ENCODE data around the gene FLT1.

Gene FLT1

DNA sequence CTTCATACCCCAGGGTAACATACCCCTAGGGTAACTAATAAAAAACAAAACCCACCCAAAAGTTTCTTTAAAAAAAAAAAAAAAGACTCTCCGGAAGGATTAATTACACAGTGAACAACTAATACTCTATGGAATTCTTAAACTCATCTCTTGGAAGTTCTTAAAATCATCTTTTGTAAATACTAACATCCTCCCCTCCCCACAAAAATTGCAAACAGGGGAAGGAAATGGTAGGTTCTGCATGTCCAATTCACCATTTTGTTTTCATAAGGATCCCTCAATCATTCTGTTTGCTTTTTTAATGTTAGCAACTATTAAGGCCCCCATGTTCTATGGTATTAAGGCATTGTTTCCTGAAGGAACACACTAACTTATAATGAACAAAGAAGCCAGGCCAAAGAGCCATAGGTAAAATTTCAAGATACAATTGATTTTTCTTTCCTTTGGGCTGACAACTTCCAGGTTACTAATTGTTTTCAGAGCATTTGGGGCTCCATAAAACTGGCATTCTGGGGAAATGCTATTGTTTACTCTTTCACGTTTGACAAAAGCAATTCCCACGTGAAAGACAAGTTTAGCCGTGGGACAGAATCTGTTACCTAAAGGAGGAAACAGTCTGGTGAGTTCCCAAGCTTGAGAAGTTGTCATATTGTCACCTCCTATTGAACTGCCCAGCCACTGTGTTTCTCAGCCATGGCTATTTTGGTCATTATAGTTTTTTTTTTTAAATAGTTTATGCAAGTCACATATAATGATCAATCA is 107.0 kb downstream of the FLT1 start:
- DNase-seq (ENCODE audit: low read depth), result no peak

DNA sequence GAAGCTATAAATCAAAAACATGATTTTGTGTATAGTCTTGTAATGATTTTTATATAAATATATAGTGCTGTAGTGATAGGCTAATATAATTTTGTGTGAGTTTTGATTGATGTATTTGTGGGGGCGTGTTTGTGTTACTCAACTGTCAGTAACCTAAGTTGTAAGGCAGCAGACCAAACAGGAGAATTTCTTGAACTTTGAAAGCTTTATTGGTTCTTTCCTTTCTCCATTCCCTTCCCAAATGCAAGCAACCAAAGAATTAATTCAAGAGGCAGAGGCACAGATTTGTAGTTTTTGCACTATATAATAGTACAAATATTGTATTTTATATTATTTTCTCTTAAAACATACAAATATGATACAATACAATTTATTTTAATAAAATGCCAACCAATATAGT is 109.6 kb downstream of the FLT1 start:
- DNase-seq (ENCODE audit: low read depth), result no peak

DNA sequence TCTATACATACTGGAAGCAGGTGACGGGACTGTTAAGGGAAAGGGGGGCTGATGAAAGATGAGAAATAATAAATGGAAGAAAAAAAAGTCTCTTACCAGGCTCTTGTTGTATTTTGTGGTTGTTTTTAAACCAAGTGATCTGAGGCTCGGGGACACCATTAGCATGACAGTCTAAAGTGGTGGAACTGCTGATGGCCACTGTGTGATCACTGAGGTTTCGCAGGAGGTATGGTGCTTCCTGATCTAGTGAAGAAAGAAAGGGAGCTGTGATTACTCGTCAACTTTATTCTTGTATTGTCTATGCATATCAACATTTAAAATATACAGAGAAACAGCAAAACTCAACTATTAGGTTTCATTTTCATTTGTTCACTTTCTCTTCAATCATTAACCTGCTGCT is 110.1 kb downstream of the FLT1 start:
- no peak for DNase-seq (ENCODE audit: low read depth)

DNA sequence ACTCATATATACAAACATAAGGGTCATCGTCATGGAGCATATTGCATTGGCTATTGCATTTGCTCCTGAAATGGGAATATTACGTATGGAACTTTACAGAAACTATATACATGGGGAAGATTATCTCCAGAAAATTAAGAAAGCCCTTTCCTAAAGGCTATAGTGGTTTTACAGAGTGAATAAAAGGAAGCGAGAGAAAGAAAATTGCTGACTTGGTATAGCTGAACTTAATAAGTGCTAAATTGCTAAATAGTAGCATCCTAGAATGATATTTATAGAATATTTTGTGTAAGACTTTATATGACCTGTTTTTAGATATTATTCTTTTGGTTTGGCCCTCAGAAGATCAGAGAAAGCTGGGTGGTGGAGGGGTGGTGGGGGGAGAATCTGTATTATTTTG is 114.6 kb downstream of the FLT1 start:
- no peak for DNase-seq (ENCODE audit: low read depth)

DNA sequence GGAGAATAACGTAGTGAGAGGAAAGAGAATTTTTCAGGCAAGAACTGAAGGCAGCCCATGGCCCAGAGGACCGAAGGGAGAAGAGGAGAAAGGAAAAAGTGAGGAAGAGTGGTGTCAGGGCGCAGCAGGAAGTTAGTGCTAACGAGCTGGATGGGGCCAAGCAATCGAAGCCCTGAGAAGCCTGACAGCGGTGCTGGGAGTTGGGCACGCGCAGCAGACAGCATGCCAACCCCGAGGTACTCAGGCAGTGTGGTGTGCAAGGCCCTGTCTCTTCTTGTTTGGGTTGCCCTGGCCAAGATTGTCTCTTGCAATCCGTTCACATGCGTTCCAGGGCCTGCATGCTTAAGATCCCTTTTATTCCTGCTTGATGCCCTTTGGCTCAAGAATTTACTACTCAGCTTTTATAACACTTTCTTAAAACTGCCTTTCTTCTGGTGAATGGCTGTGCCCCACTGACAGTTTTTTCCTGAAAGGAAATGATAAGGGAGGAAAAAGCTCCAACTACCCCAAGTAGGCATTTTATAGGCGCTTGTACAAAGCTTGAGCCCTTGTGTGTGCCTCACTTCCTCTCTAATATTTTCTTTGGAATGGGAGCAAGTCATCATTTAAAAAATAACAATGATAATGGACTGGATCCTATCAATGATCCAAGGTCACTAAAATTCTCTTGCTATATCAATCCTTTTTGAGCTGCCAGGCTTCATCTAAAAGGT is 115.4 kb downstream of the FLT1 start:
- no peak for DNase-seq (ENCODE audit: low read depth)

DNA sequence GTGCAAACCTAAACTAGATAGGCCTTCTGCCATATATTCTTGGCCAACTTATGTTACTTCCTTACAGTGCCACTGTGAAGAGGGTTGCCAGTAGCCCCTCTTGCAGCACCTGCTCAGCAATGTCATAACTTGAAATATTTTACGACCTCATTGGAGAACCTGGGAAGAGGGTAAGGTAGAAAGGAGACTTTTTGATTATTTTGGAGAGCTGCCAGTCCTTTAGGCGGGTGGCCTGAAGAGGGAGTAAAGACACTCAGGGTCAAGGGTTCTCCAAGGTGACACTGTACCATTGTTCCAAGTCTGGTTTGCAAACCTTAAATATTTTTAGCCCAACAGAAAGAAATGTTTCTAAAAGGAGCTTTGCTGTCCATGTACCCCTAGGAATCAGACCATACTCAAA is 118.3 kb downstream of the FLT1 start:
- no peak for DNase-seq (ENCODE audit: low read depth)

DNA sequence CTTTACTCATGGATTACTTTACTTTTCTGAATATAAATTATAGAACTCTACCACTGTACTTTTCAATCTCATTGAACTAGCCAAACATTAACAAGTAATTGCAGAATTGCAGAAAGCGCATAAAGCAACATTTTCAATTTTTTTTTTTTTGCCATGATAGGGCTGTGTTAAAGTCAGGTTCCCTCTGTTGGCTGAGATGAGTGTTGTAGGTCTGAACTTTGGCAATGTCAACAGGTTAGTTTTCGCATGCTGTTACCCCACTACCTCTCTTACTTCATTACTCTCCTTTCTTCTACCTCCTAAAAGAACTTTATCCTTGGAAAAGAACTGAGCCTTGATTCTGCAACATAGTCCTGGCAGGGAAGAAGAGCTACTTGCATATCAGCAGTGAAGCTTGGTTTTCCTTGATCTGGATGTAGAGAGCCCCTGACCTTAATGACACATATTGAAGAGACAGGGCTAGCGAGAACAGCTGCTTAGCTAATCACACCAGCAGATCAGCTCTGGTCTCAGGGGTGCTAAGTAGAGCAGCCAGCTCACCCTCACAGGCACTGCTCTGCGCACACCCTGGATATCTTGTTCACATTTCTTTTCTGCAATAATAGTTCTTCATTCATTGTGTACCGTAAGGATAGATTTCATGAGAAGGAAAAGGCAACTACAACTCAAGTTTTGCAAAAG is 119.5 kb downstream of the FLT1 start:
- no peak for DNase-seq (ENCODE audit: low read depth)

DNA sequence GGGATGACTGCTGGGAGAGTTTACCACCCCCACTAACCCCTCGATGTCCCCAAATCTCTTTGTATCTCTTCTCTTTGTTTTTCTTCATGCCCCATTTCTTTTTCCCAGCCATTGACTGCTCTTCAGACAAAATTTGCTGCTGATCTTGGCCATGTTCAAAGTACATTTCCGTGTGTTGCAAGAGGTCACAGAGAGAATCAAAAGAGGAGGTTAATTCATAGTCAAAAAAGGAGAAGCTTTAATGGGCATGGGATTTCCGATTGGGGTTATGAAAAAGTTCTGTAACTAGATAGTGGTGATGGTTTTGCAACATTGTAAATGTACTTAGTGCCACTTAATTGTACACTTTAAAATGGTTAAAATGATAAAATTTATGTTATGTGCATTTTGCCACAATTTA is 121.1 kb downstream of the FLT1 start:
- DNase-seq (ENCODE audit: low read depth), result no peak

DNA sequence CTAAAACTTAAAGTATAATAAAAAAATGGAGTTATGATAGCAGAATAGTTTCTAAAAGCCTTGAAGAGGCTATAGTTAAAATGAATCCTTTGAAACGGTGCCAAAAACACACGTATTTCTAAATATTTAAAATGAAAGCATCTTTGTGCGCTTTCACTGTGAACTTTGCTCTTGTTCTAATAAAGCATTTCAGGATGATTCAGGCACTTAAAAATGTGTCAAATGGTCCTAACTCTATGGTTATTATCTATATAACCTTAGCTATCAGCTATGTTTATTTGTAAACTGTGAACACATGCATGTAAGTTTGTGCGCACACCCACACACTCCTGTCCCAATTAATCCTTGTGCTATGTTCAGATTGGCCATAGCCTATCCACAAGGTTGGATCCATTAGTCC is 124.5 kb downstream of the FLT1 start:
- no peak for DNase-seq (ENCODE audit: low read depth)

DNA sequence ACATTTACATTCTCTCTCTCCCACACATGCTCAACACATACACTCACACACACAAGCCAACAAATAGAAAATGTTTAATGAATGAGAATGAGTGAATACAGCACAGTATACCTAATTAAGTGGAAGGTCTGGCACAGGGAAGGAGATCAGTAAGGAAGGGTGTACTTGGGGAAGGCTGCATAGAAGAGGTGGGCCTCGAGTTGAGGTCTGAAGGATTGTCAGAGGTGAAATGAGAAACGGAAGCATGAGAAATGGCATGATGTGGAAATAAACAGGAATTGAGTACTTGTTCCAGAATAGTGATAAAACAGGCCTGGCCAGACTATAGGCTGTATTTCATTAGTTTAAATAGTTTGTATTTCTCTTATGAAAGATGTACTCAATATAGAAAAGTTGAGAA is 136.2 kb downstream of the FLT1 start:
- DNase-seq (ENCODE audit: low read depth), result no peak

DNA sequence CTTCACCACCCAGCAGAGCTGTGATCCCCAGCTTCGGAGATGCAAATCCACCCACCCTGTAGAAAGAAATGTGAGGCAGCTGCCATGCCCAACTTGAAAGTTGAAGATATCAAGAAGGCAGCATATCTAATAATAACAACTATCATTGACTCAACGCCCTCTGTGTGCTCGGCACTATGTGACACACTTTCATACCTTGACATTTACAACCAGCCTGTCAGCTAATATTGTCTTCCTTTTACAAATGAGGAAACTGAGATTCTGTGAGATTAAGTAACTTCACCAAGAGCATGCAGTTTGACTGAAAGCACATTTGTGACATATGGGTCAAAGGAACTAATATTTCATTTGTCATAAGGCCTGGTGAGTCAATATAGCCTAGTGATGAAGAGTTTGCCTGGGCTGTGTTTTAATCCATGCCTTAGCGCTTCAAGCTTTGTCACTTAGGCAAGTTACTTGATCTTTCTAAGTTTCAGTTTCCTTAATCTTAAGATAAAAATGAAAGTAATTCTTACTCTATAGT is 137.0 kb downstream of the FLT1 start:
- no peak for DNase-seq (ENCODE audit: low read depth)

DNA sequence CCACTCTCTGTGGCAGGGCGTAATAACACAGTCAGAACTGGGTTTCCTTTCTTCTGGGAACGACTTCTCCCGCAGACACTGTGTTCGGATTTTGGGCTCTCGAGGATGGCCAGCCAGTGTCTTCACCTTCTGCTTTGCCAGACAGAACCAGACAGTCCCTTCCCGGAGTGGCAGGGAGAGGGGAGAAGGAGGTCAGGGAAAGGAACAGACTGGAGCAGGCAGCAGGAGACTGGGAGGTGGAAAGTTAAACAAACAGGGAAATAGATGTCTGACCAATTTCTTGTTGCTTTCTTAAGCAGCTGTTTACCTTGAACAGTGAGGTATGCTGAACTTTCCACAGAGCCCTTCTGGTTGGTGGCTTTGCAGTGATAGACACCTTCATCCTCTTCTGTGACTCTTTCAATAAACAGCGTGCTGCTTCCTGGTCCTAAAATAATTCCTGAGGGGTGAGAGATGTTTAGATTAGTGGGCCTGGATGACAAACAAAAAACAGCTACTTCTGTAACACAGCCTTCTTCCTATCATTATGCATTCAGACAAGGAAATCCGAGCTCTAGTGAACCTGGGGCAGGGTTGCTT is 137.6 kb downstream of the FLT1 start:
- DNase-seq (ENCODE audit: low read depth), result no peak

DNA sequence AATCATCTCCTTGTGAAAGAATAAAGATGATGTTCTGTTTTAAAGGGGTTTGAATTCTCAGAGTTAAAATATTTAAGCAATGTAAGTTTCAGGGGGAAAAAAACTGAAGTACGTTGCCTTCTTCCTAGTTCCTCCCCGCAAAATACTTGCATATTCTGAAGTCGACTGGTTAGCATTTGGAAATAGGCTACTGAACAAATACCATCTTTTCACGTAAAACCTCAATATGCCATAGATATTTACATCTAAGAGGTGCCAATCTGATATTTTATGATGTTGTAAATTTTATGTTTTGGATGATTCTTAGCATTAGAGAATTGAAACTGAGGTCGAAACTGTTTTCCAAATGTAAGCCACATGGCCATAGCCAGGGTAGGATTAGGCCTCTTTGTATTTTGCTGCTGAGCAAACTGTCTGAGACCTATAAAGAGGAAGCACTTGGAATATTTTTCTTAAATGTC is 138.3 kb downstream of the FLT1 start:
- no peak for DNase-seq (ENCODE audit: low read depth)

DNA sequence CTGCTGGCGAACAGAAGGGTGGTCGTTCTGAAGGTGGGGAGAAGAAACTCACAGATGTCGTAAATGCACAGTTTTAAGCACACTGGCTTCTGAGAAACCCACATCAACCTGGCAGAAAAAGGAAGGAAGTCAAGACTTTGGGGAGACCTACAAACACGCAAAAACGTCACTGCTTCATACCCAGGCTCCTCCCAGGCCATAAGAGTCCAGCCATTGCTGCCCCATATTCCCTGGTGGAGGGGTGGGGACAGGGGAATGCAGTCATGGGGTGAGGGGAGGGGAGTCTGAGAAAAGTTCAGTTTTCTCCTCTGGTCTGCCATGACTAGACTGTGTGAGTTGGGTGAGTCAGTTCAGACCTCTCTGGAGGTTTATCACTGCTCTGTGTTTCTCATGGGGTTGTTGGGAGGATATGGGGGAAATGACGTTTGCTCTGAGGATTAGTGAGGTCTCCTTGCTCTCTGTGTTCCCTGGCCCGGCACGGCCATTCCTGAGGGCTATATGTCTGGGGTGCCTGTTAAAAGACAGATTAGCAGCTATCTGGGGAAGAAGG is 139.0 kb downstream of the FLT1 start:
- DNase-seq (ENCODE audit: low read depth), result peak; percentile 39

DNA sequence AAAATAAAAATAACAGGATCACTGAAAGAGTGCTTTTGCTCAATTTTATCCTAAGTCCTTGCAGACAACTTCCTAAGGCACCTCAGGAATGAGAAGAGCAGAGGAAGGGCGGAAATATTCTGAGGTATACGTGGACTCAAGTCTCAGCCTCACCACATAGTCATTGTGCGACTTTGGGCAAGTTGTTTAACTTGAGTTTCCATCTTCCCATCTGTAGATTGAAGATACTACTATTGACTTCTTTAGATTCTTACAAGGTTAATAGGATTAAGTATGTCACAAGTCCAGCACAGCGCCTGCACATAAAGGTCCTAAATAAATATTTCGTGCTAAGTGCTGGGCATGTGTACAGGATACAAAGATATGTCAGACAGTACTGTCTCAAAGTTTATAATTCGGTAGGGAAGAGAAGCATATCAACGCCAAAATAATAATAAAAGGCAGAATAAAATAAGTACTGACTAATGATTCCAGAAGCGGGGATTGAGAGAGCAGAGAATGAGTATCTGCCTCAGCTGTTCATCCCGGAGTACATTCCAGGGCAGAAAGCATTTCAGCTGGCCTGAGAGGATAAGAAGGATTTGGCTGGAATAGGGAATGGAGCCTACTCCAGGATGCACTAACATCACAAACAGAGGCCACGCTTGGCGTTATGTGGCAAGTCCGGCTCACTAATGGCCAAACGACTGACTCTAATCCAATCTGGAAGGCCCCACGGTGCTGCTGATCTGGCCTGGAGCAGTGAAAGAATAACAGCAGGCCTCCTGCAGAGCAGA is 139.7 kb downstream of the FLT1 start:
- DNase-seq (ENCODE audit: low read depth), result no peak

DNA sequence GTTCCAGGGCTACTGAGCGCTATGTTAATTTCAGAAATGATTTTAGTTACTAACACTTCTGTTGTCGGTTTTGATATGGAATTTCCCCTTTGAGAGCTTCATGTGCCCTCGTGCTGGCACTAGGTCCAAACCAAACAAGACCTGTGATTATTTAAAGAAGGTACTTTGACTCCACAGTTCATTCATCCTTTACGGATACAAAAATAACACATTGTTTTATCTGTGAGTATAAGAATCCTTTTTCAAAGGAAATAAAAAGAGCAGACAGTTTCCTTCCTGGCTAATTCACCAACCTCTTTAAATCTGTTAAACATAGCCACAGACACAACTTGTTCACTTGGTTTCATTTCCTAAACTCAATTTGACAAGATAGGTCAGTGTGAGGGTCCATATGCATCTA is 141.2 kb downstream of the FLT1 start:
- DNase-seq (ENCODE audit: low read depth), result no peak

DNA sequence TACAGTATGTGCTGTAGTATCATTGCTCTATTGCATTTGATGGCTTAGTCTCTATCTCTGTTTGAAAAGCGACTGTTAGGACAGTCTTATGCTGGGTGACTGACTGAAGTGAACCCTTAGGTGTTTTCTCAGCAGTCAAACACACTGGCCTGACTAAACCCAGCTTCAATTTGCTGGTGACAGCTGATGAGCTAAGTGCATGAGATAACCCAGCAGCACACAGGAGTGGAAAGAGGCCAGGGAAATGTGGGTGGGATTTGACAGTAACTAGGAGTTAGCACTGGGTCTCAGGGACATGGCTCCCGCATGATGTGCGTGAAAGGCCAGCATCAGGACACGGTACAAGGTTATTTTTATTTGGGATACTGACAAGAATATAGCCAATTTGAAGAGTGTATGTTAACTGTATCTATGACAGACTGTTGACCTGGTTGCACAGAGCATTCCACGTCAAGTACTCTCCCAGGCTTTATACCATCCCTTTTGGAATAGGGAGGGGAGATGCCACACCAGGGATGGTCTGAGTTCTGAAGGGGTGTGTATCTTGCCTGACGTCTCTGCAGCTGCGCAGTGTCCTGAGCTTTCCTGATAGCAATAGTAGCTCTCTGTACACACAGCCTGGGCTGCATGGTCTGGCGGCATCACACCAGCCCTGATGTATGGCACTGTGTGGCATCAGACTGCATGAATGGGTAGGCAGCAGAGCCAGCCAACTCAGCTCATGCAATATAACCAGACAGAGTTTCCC is 144.8 kb downstream of the FLT1 start:
- no peak for DNase-seq (ENCODE audit: low read depth)

DNA sequence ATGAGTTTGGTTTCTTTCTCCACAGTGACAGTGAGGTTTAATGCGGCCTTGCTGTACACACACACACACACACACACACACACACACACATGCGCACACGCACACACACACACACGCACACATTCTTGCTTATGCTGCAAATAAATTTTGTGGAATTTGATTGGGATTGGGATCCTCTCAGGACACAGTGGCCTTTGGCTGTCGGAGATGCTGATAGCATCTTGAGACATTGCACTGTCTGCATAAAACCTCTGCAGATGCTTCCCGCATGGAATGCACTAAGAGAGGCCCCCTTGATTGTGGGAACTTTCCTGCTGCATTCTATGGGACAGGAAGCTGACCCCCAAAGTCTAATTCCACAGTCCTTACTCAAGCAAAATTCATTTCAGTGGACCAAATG is 145.6 kb downstream of the FLT1 start:
- DNase-seq (ENCODE audit: low read depth), result no peak

DNA sequence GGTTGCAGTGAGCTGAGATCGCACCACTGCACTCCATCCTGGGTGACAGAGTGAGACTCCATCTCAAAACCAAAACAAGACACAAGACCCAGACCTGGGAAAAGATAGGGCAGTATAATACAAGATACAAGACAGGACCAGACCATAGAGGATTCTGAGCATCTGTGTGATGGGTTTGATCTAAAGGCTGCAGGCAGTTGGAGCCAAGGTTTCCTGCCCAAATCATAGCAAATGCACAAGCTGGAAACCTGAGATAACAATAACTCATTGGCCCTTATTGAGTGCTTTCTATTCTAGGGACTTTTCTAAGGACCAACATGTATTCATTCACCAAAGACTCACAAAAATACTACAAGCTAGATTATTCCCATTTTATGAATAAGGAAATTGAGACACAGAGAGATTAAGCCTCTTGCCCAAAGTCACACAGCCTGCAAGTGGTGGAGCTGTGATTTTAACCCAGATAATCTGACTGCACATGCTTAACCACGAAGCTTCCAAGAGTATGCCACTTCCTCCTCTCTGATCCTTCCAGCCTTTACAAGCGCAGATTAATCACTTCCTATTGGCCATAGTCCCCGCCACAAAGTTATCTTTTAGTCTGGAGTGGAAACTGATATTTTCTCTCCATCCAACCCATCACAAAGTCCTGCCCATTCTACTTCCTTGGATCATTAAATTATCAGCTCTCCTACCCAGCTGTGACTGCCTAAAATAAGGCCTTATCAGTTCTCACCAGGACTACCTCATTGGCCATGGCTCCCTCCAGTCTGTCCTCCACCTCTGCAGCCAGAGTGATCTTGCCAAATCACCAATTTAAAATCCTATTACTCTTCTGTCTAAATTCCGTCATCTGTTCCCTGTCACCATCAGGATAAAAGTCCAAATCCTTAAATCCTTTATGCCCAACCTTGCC is 147.2 kb downstream of the FLT1 start:
- no peak for DNase-seq (ENCODE audit: low read depth)

DNA sequence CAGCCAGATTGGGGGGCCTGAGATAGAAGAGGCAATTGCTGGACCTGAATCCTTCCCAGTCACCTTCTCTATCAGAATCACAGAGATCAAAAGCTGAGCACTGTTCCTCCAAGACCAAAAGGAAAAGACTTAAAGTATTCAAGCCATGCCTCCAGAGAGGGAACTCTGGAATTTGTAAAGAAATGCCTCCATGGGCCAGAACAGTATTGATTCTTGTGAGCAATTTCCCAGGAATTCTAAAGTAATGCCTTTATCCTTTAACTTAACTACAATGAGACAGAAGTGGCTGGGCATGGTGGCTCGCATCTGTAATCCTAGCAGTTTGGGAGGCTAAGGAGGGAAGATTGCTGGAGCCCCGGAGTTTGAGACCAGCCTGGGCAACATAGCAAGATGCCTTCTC is 148.8 kb downstream of the FLT1 start:
- no peak for DNase-seq (ENCODE audit: low read depth)
